Vagina (tissue), 2 donors: ENCODE results near the gene DBN1.

ENCODE experiments used
- CTCF ChIP-seq, 3 experiments: fragments of 450-650 bp in 2 of 3; fragments of 200-600 bp in 1 of 3; sonication (generic) in 1 of 3; IDR thresholded peaks; one replicate each; pipeline ENCODE4 v1.5.1; 2017 to 2019; ENCODE audit warnings: antibody characterized with exemption in 3 of 3, mild to moderate bottlenecking in 2 of 3, moderate library complexity in 2 of 3
- POLR2AphosphoS5 ChIP-seq, 2 donors: sonication (generic); formaldehyde crosslinking; IDR thresholded peaks; one replicate each; pipeline ENCODE4 v1.9.0; 2017; ENCODE audit warnings: antibody characterized with exemption in 2 of 2, mild to moderate bottlenecking in 2 of 2, low read depth in 1 of 2; ENCODE audit not compliant: insufficient read depth in 1 of 2

DNA sequence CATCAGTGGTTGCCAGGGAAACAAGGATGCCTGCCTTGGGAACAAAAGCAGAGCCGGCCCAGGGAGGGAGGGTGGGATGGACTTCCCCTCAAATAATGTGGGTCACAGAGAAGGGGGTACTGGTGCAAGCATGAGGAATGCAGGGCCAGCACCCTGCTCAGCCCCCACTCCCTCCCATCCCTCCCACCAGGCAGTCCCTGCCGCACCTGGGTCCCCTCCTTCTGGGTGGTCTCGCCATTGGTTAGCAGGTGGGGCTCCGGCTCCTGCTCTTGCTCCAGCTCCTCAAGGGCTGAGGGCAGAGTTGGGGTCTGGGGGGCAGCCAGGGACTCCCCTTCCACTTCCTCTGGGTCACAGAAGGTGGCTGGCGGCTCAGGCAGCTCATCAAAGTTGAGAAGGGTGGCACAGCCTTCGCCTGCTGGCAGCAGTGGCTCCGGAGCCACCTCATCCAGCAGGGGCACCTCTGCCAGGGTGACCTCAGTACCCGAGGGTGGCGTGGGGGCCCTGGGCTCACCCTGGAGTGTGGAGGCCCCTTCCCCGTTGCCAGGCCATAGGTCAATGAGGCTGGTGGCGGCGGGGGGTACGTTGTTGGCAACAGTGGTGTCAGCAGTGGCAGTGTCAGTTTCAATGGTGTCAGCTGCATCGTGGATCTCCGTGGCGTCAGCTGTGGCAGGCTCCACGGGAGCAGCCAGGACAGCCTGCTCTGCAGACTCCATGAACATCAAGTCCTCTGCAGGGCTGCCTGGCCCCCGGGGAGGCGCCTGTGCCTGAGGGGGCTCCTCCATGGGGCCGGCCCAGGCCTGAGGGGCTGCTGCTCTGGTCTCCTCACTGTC is 15.4 kb downstream of the DBN1 start:
- TF ChIP-seq POLR2AphosphoS5 (IDR thresholded peaks at IDR 0.05; ENCODE audit: insufficient read depth in 1 of 2, low read depth in 1 of 2) (no peak), CTCF (IDR thresholded peaks at IDR 0.05) (no peak)
